SK-N-SH treated with all-trans-retinoic acid at 6 μM for 48 hours (cell line): ENCODE measurements around the gene FAM217B.

Experiments
- ATAC-seq: fragments of 200-7000 bp; cut with Tn5 transposase; 3 replicates; pipeline ENCODE4 v1.9.1; 2020; ENCODE audit warnings: mild to moderate bottlenecking, moderate library complexity
- ARNTL ChIP-seq: fragments of 450-650 bp; formaldehyde crosslinking; IDR thresholded peaks from 2 replicates; pipeline ENCODE4 v1.5.0; 2020; ENCODE audit warnings: low read depth, mild to moderate bottlenecking, moderate library complexity, borderline replicate concordance
- BACH2 ChIP-seq: fragments of 250-450 bp; sonication (Bioruptor Pico); IDR thresholded peaks from 2 replicates; pipeline ENCODE4 v1.9.0; 2021; ENCODE audit warnings: mild to moderate bottlenecking, borderline replicate concordance
- CREB5 ChIP-seq: fragments of 250-450 bp; sonication (Bioruptor Pico); IDR thresholded peaks from 2 replicates; pipeline ENCODE4 v1.5.1; 2020; ENCODE audit warnings: low read depth, mild to moderate bottlenecking, moderate library complexity
- CSRNP3 ChIP-seq: fragments of 250-450 bp; sonication (Bioruptor Pico); IDR thresholded peaks from 2 replicates; pipeline ENCODE4 v1.5.1; 2021; ENCODE audit warnings: mild to moderate bottlenecking, moderate library complexity
- ESRRG ChIP-seq: fragments of 250-450 bp; sonication (Bioruptor Pico); IDR thresholded peaks from 2 replicates; pipeline ENCODE4 v1.6.1; 2021; ENCODE audit warnings: mild to moderate bottlenecking
- GLIS3 ChIP-seq: fragments of 250-450 bp; sonication (Bioruptor Pico); IDR thresholded peaks from 2 replicates; pipeline ENCODE4 v1.5.0; 2020; ENCODE audit warnings: mild to moderate bottlenecking, moderate library complexity
- ISL1 ChIP-seq: fragments of 250-450 bp; sonication (Bioruptor Pico); IDR thresholded peaks from 2 replicates; pipeline ENCODE4 v2.1.2; 2022; ENCODE audit warnings: mild to moderate bottlenecking, moderate library complexity
- OSR1 ChIP-seq: fragments of 250-450 bp; sonication (Bioruptor Pico); IDR thresholded peaks from 2 replicates; pipeline ENCODE4 v1.8.0; 2022; ENCODE audit warnings: moderate library complexity, mild to moderate bottlenecking, inconsistent platforms
- POU6F1 ChIP-seq: fragments of 250-450 bp; sonication (Bioruptor Pico); IDR thresholded peaks from 2 replicates; pipeline ENCODE4 v1.8.0; 2021; ENCODE audit warnings: low read depth, mild to moderate bottlenecking, moderate library complexity, borderline replicate concordance
- PPARA ChIP-seq: fragments of 250-450 bp; sonication (Bioruptor Pico); IDR thresholded peaks from 2 replicates; pipeline ENCODE4 v1.5.0; 2020; ENCODE audit warnings: mild to moderate bottlenecking, borderline replicate concordance
- RARB ChIP-seq: fragments of 250-450 bp; sonication (Bioruptor Pico); IDR thresholded peaks from 2 replicates; pipeline ENCODE4 v1.8.0; 2021; ENCODE audit warnings: mild to moderate bottlenecking, moderate library complexity
- SNAI2 ChIP-seq: fragments of 250-450 bp; sonication (Bioruptor Pico); IDR thresholded peaks from 2 replicates; pipeline ENCODE4 v1.5.0; 2020; ENCODE audit warnings: mild to moderate bottlenecking, moderate library complexity
- TCF4 ChIP-seq: fragments of 250-450 bp; sonication (Bioruptor Pico); IDR thresholded peaks from 2 replicates; pipeline ENCODE4 v1.8.0; 2021; ENCODE audit warnings: mild to moderate bottlenecking, moderate library complexity, borderline replicate concordance
- TOX ChIP-seq: fragments of 250-450 bp; sonication (Bioruptor Pico); IDR thresholded peaks from 2 replicates; pipeline ENCODE4 v1.8.0; 2021; ENCODE audit warnings: mild to moderate bottlenecking, moderate library complexity, borderline replicate concordance
- ZC3H10 ChIP-seq: fragments of 250-450 bp; sonication (Bioruptor Pico); IDR thresholded peaks from 2 replicates; pipeline ENCODE4 v1.5.1; 2021; ENCODE audit warnings: mild to moderate bottlenecking, moderate library complexity
- ZFP3 ChIP-seq: fragments of 250-450 bp; sonication (Bioruptor Pico); IDR thresholded peaks from 2 replicates; pipeline ENCODE4 v1.5.0; 2020; ENCODE audit warnings: mild to moderate bottlenecking, moderate library complexity
- ZFP30 ChIP-seq: fragments of 450-650 bp; formaldehyde crosslinking; IDR thresholded peaks from 2 replicates; pipeline ENCODE4 v1.5.0; 2022; ENCODE audit warnings: mild to moderate bottlenecking, moderate library complexity
- ZNF70 ChIP-seq: fragments of 450-650 bp; formaldehyde crosslinking; IDR thresholded peaks from 2 replicates; pipeline ENCODE4 v1.5.0; 2020; ENCODE audit warnings: mild to moderate bottlenecking, moderate library complexity
- ZNF8 ChIP-seq: fragments of 450-650 bp; formaldehyde crosslinking; IDR thresholded peaks from 2 replicates; pipeline ENCODE4 v1.5.0; 2020; ENCODE audit warnings: mild to moderate bottlenecking, moderate library complexity
- TF ChIP-seq, protein P1 (sequence below): fragments of 250-450 bp; sonication (Bioruptor Pico); IDR thresholded peaks from 2 replicates; pipeline ENCODE4 v1.5.0; 2020; ENCODE audit warnings: mild to moderate bottlenecking, moderate library complexity
- TF ChIP-seq, protein P2 (sequence below): fragments of 250-450 bp; sonication (Bioruptor Pico); IDR thresholded peaks from 2 replicates; pipeline ENCODE4 v1.8.0; 2020; ENCODE audit warnings: mild to moderate bottlenecking, moderate library complexity, borderline replicate concordance

Gene FAM217B

DNA sequence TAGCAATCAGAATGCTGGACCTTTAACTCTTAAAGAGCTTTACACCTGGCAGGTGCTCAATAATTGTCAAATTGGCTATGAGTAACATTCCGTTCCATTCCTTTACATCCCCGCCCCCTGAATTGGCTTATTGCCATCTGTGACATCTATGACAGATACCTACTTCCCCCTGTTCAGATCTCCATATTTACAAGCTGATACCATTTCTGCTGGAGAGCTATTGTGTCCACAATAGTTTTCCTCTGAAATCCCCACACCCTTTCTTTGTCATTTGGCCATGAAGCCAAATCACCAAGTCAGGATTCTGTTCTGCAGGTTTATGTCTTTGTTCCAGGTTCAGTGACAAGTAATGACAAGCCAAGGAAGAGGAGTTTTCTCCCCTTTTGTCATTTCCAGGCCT lies 21.2 kb downstream of the FAM217B start:
- no peak for TF ChIP-seq TOX (CRISPR knock-in tag)
- no peak for TF ChIP-seq GLIS3 (CRISPR knock-in tag)
- no peak for TF ChIP-seq ZC3H10
- TF ChIP-seq ISL1, result no peak
- no peak for TF ChIP-seq PPARA (CRISPR knock-in tag)
- no peak for TF ChIP-seq RARB
- TF ChIP-seq, protein P1, sequence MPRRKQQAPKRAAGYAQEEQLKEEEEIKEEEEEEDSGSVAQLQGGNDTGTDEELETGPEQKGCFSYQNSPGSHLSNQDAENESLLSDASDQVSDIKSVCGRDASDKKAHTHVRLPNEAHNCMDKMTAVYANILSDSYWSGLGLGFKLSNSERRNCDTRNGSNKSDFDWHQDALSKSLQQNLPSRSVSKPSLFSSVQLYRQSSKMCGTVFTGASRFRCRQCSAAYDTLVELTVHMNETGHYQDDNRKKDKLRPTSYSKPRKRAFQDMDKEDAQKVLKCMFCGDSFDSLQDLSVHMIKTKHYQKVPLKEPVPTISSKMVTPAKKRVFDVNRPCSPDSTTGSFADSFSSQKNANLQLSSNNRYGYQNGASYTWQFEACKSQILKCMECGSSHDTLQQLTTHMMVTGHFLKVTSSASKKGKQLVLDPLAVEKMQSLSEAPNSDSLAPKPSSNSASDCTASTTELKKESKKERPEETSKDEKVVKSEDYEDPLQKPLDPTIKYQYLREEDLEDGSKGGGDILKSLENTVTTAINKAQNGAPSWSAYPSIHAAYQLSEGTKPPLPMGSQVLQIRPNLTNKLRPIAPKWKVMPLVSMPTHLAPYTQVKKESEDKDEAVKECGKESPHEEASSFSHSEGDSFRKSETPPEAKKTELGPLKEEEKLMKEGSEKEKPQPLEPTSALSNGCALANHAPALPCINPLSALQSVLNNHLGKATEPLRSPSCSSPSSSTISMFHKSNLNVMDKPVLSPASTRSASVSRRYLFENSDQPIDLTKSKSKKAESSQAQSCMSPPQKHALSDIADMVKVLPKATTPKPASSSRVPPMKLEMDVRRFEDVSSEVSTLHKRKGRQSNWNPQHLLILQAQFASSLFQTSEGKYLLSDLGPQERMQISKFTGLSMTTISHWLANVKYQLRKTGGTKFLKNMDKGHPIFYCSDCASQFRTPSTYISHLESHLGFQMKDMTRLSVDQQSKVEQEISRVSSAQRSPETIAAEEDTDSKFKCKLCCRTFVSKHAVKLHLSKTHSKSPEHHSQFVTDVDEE (CRISPR knock-in tag), result no peak
- TF ChIP-seq CREB5 (CRISPR knock-in tag), result no peak
- no peak for TF ChIP-seq TCF4 (CRISPR knock-in tag)
- TF ChIP-seq ZNF8 (CRISPR knock-in tag), result no peak
- no peak for TF ChIP-seq BACH2 (CRISPR knock-in tag)
- TF ChIP-seq POU6F1 (CRISPR knock-in tag), result no peak
- no peak for TF ChIP-seq OSR1 (CRISPR knock-in tag)
- no peak for ATAC-seq

GRCh38 chr20:59962155-59962554 lies 22.0 kb downstream of the FAM217B start:
- no peak for ATAC-seq
- no peak for TF ChIP-seq ZFP3 (CRISPR knock-in tag)
- TF ChIP-seq TOX (CRISPR knock-in tag), result no peak
- TF ChIP-seq RARB, result no peak
- TF ChIP-seq ZFP30 (CRISPR knock-in tag), result no peak
- no peak for TF ChIP-seq SNAI2 (CRISPR knock-in tag)
- no peak for TF ChIP-seq CSRNP3 (CRISPR knock-in tag)
- TF ChIP-seq, protein P2, sequence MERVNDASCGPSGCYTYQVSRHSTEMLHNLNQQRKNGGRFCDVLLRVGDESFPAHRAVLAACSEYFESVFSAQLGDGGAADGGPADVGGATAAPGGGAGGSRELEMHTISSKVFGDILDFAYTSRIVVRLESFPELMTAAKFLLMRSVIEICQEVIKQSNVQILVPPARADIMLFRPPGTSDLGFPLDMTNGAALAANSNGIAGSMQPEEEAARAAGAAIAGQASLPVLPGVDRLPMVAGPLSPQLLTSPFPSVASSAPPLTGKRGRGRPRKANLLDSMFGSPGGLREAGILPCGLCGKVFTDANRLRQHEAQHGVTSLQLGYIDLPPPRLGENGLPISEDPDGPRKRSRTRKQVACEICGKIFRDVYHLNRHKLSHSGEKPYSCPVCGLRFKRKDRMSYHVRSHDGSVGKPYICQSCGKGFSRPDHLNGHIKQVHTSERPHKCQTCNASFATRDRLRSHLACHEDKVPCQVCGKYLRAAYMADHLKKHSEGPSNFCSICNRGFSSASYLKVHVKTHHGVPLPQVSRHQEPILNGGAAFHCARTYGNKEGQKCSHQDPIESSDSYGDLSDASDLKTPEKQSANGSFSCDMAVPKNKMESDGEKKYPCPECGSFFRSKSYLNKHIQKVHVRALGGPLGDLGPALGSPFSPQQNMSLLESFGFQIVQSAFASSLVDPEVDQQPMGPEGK, result no peak
- no peak for TF ChIP-seq ESRRG (CRISPR knock-in tag)
- TF ChIP-seq BACH2 (CRISPR knock-in tag), result no peak
- TF ChIP-seq ARNTL (CRISPR knock-in tag), result no peak
- no peak for TF ChIP-seq ZNF70 (CRISPR knock-in tag)

- no peak for ATAC-seq
- no peak for TF ChIP-seq ZC3H10
- no peak for TF ChIP-seq ZNF70 (CRISPR knock-in tag)
- no peak for TF ChIP-seq ZFP3 (CRISPR knock-in tag)
- no peak for TF ChIP-seq ZNF8 (CRISPR knock-in tag)
- no peak for TF ChIP-seq BACH2 (CRISPR knock-in tag)
- no peak for TF ChIP-seq SNAI2 (CRISPR knock-in tag)
- TF ChIP-seq POU6F1 (CRISPR knock-in tag), result no peak
These were observed 26.2 kb downstream of the FAM217B start for GRCh38 chr20:59966428-59966827.
